ENCODE results near the gene SGCD.

SGCD gene

DNA sequence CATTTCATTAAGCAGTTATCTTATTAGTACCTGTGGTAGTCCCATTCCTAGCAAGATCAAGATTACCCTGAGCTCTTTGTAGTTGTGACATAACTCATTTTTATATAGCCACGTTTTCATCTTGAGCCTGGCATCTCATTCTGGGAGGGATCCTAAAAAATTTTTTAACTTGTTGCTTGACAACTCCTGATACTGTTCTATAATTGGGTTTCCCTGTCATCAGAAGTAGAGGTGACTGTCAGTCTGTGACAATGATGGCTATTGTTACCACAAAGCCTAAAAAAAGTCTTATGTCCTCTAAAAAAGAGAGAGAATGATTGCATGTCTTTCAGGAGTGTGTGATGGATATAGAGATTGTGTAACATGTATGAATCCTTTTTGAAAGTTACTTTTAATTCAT lies 164.8 kb downstream of the SGCD start:
- TF ChIP-seq, protein P1, sequence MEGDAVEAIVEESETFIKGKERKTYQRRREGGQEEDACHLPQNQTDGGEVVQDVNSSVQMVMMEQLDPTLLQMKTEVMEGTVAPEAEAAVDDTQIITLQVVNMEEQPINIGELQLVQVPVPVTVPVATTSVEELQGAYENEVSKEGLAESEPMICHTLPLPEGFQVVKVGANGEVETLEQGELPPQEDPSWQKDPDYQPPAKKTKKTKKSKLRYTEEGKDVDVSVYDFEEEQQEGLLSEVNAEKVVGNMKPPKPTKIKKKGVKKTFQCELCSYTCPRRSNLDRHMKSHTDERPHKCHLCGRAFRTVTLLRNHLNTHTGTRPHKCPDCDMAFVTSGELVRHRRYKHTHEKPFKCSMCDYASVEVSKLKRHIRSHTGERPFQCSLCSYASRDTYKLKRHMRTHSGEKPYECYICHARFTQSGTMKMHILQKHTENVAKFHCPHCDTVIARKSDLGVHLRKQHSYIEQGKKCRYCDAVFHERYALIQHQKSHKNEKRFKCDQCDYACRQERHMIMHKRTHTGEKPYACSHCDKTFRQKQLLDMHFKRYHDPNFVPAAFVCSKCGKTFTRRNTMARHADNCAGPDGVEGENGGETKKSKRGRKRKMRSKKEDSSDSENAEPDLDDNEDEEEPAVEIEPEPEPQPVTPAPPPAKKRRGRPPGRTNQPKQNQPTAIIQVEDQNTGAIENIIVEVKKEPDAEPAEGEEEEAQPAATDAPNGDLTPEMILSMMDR (IDR thresholded peaks at IDR 0.05): no peak

DNA sequence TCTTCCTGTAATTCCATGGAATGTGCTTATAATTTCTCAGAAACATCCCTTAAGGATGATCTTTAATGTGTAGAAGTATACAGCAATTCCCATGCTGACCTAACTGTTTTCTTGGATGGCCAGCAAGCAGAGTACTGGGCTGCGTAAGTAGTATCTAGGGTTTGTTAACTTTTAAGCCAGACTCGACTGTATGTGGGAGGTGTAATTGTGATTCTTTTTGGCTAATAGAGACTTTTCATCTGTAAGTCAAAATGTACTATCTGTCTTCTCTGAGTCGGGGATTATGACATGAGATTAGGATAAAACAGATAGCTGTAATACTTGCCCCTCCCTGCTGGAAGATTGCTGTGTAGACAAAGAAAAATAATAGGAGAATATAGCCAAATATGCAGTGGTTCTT lies 169.3 kb downstream of the SGCD start:
- TF ChIP-seq, protein P1 (IDR thresholded peaks at IDR 0.05): no peak

DNA sequence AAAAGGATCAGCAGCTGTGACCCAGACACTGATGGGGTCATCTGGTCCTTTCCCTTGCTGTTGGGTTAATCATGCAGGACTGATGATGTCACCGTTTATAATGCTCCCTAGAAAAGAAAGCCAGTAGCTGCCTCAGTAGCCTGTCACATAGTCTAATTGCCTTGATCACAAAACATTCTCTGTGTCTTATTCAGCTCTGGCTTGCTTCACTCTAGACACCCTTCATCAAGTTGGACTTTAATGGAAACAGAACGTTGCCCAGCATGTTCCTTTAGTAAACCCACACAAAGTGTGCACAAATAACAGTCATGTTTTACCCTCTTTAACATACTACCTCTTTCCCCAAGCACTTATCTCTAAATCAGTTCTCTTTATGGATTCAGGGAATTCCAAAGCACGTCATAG lies 170.8 kb downstream of the SGCD start:
- TF ChIP-seq, protein P1 (IDR thresholded peaks at IDR 0.05): no peak

DNA sequence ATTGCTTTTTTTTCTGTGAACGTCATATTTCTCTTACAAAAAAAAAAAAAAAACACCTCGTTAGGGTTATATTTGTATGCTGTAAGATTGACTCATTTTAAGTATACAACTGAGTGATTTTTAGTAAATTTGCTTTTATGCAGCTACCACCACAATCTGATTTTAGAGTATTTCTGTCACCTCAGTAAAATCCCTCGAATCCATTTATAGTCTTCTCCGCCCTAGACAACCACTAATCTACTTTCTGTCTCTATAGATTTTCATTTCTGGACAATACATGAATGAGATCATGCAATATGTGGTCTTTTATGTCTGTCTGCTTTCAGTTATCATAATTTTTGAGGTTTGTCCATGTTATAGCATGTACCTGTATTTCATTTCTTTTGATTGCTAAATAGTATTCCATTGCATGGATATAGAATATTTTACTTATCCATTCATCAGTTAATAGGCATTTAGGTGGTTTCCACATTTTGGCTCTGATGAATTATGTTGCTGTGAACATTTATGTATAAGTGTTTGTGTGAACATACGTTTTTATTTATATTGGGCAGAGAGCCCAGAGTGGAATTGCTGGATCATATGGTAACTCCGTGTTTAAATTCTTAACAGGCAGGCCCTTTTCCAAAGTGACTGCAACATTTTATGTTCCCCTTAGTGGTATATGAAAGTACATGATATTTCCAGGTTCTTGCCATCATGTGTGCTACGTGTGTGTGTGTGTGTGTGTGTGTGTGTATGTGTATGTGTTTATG lies 171.4 kb downstream of the SGCD start:
- TF ChIP-seq, protein P1 (IDR thresholded peaks at IDR 0.05): no peak

DNA sequence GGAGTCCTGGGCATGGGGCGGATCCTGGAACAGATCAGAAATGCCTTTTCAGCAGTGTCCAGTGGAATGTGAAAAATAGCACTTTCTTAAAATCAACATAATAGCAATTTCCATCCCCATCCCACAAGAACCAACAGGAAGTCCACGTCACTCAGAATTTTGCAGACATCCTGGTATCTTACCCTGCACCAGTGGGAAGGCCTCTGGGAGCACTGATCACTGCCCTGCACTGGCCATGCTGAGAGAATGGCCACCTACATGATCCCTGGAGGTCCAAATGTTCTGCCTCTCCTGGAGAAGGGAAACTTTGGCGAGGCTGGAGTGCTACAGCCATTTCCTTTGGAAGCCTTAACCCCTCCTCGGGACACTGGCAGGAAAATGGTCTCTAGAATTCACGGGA lies 173.8 kb downstream of the SGCD start:
- TF ChIP-seq, protein P1 (IDR thresholded peaks at IDR 0.05): no peak

DNA sequence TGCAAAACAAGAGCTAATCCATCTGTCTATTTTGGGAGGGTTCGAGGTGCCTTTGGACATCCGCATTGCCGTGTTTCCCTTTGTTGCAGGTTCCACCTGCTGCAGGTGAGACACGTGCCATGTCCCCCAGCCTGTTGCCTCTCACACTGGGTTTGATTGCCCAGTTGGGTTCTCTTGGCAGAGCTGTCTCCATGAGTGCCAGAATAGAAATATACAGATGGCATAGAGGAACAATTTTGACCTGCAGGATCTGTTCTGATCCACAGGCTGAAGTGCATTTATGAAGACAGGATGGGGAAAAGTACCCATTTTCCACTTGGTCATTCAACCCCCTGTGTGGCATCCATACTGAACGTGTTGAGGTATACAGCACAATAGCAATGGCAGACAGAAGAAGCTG lies 178.1 kb downstream of the SGCD start:
- TF ChIP-seq, protein P1 (IDR thresholded peaks at IDR 0.05): no peak

DNA sequence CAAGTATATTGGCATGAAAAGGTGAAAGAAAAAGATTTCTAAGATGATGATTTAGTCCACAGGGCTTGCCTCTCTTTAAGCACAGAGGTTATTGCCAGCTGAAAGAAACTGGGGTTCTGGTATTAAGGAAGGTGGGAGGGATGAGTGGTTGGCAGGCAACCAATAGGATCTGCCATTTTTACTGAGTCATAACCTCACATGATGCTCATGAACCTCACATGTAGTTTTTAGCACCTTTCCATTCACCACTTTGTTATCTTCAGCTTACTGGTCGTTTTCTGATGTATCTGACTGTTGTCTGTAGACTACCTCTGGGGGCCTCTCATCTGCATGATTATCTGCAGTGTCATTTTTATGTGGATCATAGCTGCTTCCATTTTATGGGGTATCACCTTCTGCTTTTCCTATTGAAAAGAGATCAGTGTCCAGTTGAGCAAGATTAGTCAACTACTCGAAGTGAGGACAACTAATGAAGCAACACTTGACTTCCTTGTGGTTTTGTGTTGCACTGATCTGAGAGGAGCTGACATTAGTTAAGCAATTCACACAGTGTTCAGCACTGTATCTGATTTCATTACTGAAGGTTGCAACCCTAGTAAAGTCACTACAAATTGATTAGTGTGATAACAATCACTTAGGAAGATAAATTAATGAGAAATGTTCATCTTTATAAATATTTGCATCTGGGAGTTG lies 186.3 kb downstream of the SGCD start:
- TF ChIP-seq, protein P1 (IDR thresholded peaks at IDR 0.05): no peak
